Placental epithelial cell (primary cell): ENCODE data around the gene KNOP1. TPM values are rescaled to one million over a fixed set of nuclear protein-coding genes. Genes with fewer than 3 reads are reported as not detected.

Experiments
- total RNA-seq: library from RNA; depleted of rRNA; stranded (reverse); fragments of >200 nt; gene quantifications from 2 replicates; pipeline ENCODE4 v1.2.3, GENCODE V29; 2012

Gene KNOP1, protein sequence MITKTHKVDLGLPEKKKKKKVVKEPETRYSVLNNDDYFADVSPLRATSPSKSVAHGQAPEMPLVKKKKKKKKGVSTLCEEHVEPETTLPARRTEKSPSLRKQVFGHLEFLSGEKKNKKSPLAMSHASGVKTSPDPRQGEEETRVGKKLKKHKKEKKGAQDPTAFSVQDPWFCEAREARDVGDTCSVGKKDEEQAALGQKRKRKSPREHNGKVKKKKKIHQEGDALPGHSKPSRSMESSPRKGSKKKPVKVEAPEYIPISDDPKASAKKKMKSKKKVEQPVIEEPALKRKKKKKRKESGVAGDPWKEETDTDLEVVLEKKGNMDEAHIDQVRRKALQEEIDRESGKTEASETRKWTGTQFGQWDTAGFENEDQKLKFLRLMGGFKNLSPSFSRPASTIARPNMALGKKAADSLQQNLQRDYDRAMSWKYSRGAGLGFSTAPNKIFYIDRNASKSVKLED
- total RNA-seq, result 7.5 and 7.6 TPM in 2 replicates

DNA sequence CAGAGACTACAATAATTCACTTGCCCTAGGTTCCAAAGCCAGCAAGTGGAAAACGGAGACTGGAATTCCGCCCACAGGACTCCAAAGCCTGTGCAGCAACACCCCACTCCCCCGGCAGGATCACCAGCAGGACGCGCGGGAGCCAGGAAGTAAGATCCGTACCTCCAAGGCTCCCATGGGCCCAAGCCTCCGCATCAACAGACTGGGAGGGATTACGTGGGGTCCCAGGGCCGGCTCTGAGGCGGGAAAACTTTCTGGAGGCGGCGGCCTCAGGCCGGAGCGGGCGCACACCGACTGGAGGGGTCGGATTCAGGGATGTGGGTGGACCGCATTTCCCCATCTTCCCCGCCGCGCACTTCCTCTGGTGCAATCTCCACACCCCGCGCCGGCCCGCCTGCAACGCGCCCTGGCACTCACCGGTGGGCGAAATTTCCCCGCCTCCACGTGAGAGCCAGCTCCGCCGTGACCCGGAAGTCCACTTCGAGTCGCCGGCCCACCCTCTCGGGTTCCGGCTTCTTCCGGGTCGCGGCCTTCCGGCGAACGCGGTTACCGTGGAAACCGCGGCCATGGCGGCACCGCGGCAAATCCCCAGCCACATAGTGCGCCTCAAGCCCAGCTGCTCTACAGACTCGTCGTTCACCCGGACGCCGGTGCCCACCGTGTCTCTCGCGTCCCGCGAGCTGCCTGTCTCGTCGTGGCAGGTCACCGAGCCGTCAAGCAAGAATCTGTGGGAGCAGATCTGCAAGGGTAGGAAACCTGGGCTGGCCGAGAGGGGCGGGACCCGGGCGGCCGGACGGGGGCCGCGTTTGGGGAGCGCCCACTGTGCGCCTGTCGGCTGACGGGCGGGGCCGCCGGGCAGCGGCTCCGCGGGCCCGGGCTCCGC is at the start of gene KNOP1, which contains the start of gene IQCK:
KNOP1 (minus strand) TSS at position 487 of the 883 bp plus-strand sequence. CDS start 3,192 bp downstream, outside the sequence.
IQCK (plus strand) TSS at position 531 of the 883 bp plus-strand sequence; CDS start at position 567, 36 bp downstream.

Other genes with a start within 250 kb of the KNOP1 start
- gene GDE1, start 196.1 kb downstream of the KNOP1 start, total RNA-seq, result 63.6 and 80.3 TPM in 2 replicates
- 7.2 and 15.3 TPM in 2 replicates for gene CCP110, start 194.3 kb downstream of the KNOP1 start, total RNA-seq
- gene VPS35L, start 162.5 kb downstream of the KNOP1 start, total RNA-seq, result 57.8 and 71.8 TPM in 2 replicates
- gene IQCK, start within 50 bp of the KNOP1 start, total RNA-seq, result 7.0 and 9.0 TPM in 2 replicates
- 3.1 and 3.4 TPM in 2 replicates for gene GPRC5B, start 166.6 kb upstream of the KNOP1 start, total RNA-seq